Body of pancreas (tissue), 4 donors: ENCODE results near the gene PNKD. TPM values are rescaled to one million over a fixed set of nuclear protein-coding genes. Genes with fewer than 3 reads are reported as not detected.
A peak's percentile ranks its signal among the peaks of the same experiment; 100 is the strongest.

ENCODE experiments used
- ATAC-seq: fragments of 150-250 bp; one replicate; pipeline ENCODE4 v1.9.1; 2016
- DNase-seq, 4 donors: peaks; one replicate each; pipeline ENCODE4 v3.0.0-alpha.2; 2019
- H3K27ac ChIP-seq, 4 donors: fragments of 200-600 bp; sonication (generic); 1 replicate in 3 of 4; 2 replicates in 1 of 4; pipeline versions ENCODE4 v1.5.1 to v1.6.1; 2016 to 2019; ENCODE audit warnings: mild to moderate bottlenecking in 1 of 4, mixed read lengths in 1 of 4, moderate library complexity in 1 of 4
- H3K27me3 ChIP-seq, 2 donors: fragments of 200-600 bp; sonication (generic); one replicate each; pipeline ENCODE4 v1.6.0; 2016; ENCODE audit warnings: mild to moderate bottlenecking in 1 of 2
- H3K36me3 ChIP-seq, 2 donors: fragments of 200-600 bp; sonication (generic); replicated peaks in 1 of 2; 2 replicates each; pipeline ENCODE4 v1.5.1; 2016; ENCODE audit warnings: low read depth in 2 of 2; ENCODE audit not compliant: insufficient read depth in 1 of 2
- H3K4me1 ChIP-seq: fragments of 200-600 bp; sonication (generic); one replicate; pipeline ENCODE4 v1.6.0; 2016
- H3K4me3 ChIP-seq, 2 donors: fragments of 200-600 bp; sonication (generic); 1 replicate in 1 of 2; 2 replicates in 1 of 2; pipeline ENCODE4 v1.5.1; 2016 to 2019
- H3K9me3 ChIP-seq, 3 donors: fragments of 200-600 bp; sonication (generic); 1 replicate in 2 of 3; 2 replicates in 1 of 3; pipeline ENCODE4 v1.5.1; 2016
- CTCF ChIP-seq, 7 experiments: fragments of 450-650 bp in 4 of 7; fragments of 200-600 bp in 3 of 7; sonication (generic) in 3 of 7; IDR thresholded peaks; one replicate each; pipeline ENCODE4 v1.5.1; 2016 to 2019; ENCODE audit warnings: antibody characterized with exemption in 7 of 7
- POLR2A ChIP-seq, 3 donors: fragments of 450-650 bp; IDR thresholded peaks; one replicate each; pipeline ENCODE4 v1.6.1; 2016; ENCODE audit warnings: antibody characterized with exemption in 3 of 3, mild to moderate bottlenecking in 2 of 3
- WGBS, 2 donors: methylation state at CpG; one replicate each; pipeline ENCODE4 v1.1.5; 2017; 5-methylcytosine and 5-hydroxymethylcytosine counted together
- intact Hi-C: fragments of 100-400 bp; cut with DNase I; formaldehyde crosslinking; loops from one replicate; pipeline ENCODE4 v1.15.1; 2023
- total RNA-seq, 2 donors: library from RNA; depleted of rRNA; stranded (reverse); fragments of >200 nt; gene quantifications; one replicate each; pipeline ENCODE4 v1.1.0, GENCODE V29; 2016

PNKD gene
- total RNA-seq, 2 donors from 2014 or later: 17.1 to 21.3 TPM

GRCh38 chr2:218274586-218274985 lies 4.3 kb downstream of the PNKD start:
- intact Hi-C loops: no loop called here

GRCh38 chr2:218275371-218276072 lies 5.2 kb downstream of the PNKD start:
- Histone ChIP-seq H3K36me3 (peaks cover 53 to 59% of the 10 kb centered on the region in 2 donors), H3K4me1 (peaks cover 59% of the 10 kb centered on the region)

More at GRCh38 chr2:218274586-218274985, 4.3 kb downstream of the PNKD start:
- DNase-seq: no peak
- 69 to 71% methylated on average over 4 of the region's 4 CpGs for WGBS, 2 donors
- no peak for ATAC-seq
- Histone ChIP-seq H3K27me3 (no peaks in the 10 kb centered on the region), H3K4me1 (peaks cover 50% of the 10 kb centered on the region), H3K36me3 (peaks cover 43 to 50% of the 10 kb centered on the region in 2 donors), H3K27ac (peak overlapping the region in 3 of 4 donors; percentile 28 to 88 (median 85)), H3K9me3 (no peaks in the 10 kb centered on the region), H3K4me3 (no peak overlapping the region)
- TF ChIP-seq POLR2A (IDR thresholded peaks at IDR 0.05): no peak
- TF ChIP-seq CTCF (IDR thresholded peaks at IDR 0.05): no peak

GRCh38 chr2:218276986-218277755 lies 6.9 kb downstream of the PNKD start:
- intact Hi-C loops: no loop called here
- ATAC-seq (no peak), DNase-seq (peak in 1 of 4 donors; percentile 87)
- Histone ChIP-seq H3K9me3 (no peaks in the 10 kb centered on the region), H3K4me3 (no peak overlapping the region), H3K4me1 (peaks cover 61% of the 10 kb centered on the region), H3K27me3 (no peaks in the 10 kb centered on the region), H3K27ac (peak overlapping the region in 3 of 4 donors; percentile 37 to 98 (median 98)), H3K36me3 (peaks cover 53 to 62% of the 10 kb centered on the region in 2 donors)
- TF ChIP-seq CTCF (IDR thresholded peaks at IDR 0.05): peak in 2 of 7 experiments; percentile 12 to 52
- TF ChIP-seq POLR2A (IDR thresholded peaks at IDR 0.05): no peak
- 75 to 77% methylated on average over 11 to 12 of the region's 12 CpGs for WGBS, 2 donors

More at GRCh38 chr2:218275371-218276072, 5.2 kb downstream of the PNKD start:
- Histone ChIP-seq H3K9me3 (no peaks in the 10 kb centered on the region), H3K4me3 (no peak overlapping the region), H3K27me3 (no peaks in the 10 kb centered on the region), H3K27ac (peak overlapping the region in 3 of 4 donors; percentile 0 to 85 (median 28))
- intact Hi-C loops: no loop called here
- no peak for TF ChIP-seq CTCF (IDR thresholded peaks at IDR 0.05)
- TF ChIP-seq POLR2A (IDR thresholded peaks at IDR 0.05): no peak
- no peak for DNase-seq
- no peak for ATAC-seq
- 77 to 81% methylated on average over 7 to 9 of the region's 9 CpGs for WGBS, 2 donors

- DNase-seq (peak in 2 of 4 donors; percentile 63 to 70), ATAC-seq (no peak)
- no peak overlapping the region for H3K4me3 ChIP-seq
- H3K27ac ChIP-seq: peak overlapping the region in 3 of 4 donors; percentile 37 to 98 (median 98)
- peaks cover 53 to 62% of the 10 kb centered on the region in 2 donors for H3K36me3 ChIP-seq
- H3K9me3 ChIP-seq: no peaks in the 10 kb centered on the region
- TF ChIP-seq CTCF (IDR thresholded peaks at IDR 0.05) (no peak), POLR2A (IDR thresholded peaks at IDR 0.05) (no peak)
- WGBS, 2 donors: 57 to 61% methylated on average over 7 of the region's 7 CpGs
- H3K4me1 ChIP-seq: peaks cover 61% of the 10 kb centered on the region
- H3K27me3 ChIP-seq: no peaks in the 10 kb centered on the region
- intact Hi-C loops: no loop called here
Measured at GRCh38 chr2:218277921-218278320, 7.6 kb downstream of the PNKD start.
